GM08714 (cell line): ENCODE measurements around the gene MMP14.
"Not testable (repeated sequence)": the region's sequence is repeated elsewhere in the genome, so short reads cannot be mapped to it uniquely, and the experiment has no call there.

Experiments
- H3K4me3 ChIP-seq: fragments of 200-500 bp; sonication (Bioruptor generic); 2 replicates; pipeline ENCODE4 v1.5.1; 2014; ENCODE audit warnings: mild to moderate bottlenecking, low read length, inconsistent platforms
- ZNF274 ChIP-seq: IDR thresholded peaks from 2 replicates; pipeline ENCODE4 v1.6.1; 2012; ENCODE audit warnings: mild to moderate bottlenecking, low read depth, low read length

Gene MMP14

GRCh38 chr14:22843123-22843925 lies 6.9 kb downstream of the MMP14 start:
- no peak for TF ChIP-seq ZNF274

DNA sequence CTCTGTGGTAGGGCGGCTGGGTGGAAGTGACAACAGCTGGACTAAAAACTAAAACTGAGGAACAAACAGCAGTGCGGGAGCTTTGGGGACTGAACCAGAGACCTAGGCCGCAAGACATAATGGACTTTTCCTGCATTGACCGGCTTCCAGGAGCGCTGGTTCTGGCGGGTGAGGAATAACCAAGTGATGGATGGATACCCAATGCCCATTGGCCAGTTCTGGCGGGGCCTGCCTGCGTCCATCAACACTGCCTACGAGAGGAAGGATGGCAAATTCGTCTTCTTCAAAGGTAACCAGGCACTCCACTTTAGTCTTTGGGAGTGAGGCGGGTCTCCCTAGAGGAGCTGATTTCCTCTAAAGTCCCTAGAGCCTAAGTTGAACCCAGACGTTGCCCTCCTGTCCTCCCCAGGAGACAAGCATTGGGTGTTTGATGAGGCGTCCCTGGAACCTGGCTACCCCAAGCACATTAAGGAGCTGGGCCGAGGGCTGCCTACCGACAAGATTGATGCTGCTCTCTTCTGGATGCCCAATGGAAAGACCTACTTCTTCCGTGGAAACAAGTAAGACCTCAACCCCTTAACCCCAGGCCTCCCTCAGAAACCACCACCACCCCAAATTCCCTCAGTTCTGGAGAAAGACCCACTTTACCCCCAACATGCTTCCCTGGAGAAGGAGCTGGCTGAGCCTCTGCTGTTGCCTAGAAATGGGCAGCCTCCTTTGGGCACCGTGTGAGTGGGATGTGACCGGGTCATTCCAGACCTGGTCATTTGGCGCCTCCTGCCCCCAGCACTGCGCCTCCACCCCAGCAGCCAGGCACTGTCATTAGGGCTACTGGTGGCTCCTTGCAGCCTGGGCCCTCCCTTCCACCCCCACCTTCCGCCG lies 8.1 kb downstream of the MMP14 start:
- TF ChIP-seq ZNF274 = no peak
- no peak overlapping the region for H3K4me3 ChIP-seq

More at GRCh38 chr14:22843123-22843925, 6.9 kb downstream of the MMP14 start:
- no peak overlapping the region for H3K4me3 ChIP-seq

DNA sequence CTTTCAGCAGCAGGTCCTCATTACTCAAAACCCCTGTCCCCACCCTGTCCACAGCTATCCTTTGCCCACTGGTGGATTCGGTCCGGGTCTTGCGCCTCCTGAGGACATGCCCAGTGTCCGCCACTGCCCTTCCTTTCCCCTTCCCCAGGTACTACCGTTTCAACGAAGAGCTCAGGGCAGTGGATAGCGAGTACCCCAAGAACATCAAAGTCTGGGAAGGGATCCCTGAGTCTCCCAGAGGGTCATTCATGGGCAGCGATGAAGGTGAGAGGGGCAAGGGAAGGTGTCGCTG lies 8.7 kb downstream of the MMP14 start:
- H3K4me3 ChIP-seq = no peak overlapping the region
- no peak for TF ChIP-seq ZNF274

- H3K4me3 ChIP-seq = no peak overlapping the region
- no peak for TF ChIP-seq ZNF274
Observed at GRCh38 chr14:22845821-22846625, 9.6 kb downstream of the MMP14 start.

- TF ChIP-seq ZNF274 = no peak
- H3K4me3 ChIP-seq = no peak overlapping the region
Observed at GRCh38 chr14:22846811-22847307, 10.5 kb downstream of the MMP14 start.

- no peak for TF ChIP-seq ZNF274
- H3K4me3 ChIP-seq = no peak overlapping the region
Observed at GRCh38 chr14:22847661-22848341, 11.4 kb downstream of the MMP14 start.

DNA sequence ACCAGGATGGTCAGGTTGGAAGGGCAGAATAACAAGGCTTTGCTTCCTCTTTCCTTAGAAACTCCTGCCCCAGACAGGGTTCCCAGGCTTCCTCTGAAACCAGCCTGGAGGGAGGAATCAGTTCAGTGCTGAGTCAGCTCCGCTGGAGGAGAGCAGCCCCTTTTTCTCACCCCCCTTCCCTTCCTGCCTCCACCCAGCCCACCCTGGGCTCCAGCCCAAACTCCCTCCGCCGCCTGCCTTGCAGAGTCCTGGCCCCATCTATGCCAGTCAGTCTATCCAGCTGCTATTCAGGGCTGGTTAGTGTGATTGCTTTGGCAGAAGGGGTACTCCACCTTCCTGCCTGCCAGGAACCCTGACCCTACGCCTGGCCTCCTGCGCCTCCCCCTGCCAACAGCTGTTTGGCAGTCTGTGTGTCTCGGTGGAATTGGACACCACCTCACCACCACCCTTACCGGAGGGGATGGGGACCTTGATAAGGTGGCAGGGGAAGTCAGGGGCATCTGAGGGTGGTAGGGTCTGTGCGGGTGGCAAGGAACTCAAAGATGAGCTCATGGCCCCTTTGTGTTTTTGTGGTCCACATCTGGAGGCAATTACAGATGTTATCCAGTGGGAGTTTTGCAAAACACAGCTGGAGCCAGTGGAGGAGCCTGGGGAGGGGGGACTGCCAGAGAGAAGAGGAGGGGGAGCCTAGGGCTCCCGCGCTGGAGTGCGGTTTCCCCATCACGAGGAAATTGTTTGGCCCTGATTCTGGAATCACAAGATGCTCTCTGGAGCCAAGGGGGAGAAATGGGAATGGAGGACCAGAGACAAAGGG lies 12.2 kb downstream of the MMP14 start:
- no peak for TF ChIP-seq ZNF274
- no peak overlapping the region for H3K4me3 ChIP-seq

- H3K4me3 ChIP-seq = no peak overlapping the region
- TF ChIP-seq ZNF274 = no peak
Observed at GRCh38 chr14:22849212-22849819, 12.9 kb downstream of the MMP14 start.

DNA sequence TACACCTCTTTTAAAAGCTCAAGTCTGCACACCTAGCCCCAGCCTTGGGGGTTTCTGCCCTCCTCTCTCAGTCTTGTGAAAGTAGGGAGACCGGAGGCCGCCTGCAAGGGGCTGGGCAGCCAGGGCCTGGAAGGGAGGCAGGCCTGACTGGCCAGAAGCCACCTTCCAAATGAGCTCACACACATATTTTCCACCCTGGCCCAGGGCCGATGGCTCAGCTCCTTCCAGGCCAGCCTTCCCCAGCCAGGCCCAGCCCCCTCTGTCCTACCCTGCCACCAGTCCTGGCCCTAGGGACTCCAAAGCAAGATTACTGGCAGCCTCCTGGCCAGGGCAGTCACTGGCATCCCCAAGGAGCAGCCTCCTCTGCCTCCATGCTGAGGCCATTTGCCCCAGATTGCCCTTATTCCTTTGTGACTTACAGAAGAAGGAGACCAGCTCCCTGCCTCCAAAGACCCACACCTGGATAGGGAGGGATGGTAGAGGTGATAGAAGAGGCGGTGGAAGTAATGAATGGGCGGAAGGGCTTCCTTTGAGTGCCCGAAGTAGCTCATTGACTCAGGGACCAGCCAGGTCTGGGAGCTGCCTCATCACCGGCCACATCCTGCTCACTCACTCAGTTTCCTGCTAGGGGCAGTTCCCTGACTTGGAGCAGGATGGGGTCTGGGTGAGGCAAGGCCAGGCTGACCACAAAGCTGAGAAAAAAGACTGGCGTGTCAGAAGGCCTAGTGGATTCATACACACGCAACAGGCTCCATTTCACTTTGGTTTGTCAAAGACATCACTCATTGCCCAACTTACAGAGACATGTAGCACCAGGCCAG lies 14.8 kb downstream of the MMP14 start:
- H3K4me3 ChIP-seq = no peak overlapping the region
- no peak for TF ChIP-seq ZNF274

DNA sequence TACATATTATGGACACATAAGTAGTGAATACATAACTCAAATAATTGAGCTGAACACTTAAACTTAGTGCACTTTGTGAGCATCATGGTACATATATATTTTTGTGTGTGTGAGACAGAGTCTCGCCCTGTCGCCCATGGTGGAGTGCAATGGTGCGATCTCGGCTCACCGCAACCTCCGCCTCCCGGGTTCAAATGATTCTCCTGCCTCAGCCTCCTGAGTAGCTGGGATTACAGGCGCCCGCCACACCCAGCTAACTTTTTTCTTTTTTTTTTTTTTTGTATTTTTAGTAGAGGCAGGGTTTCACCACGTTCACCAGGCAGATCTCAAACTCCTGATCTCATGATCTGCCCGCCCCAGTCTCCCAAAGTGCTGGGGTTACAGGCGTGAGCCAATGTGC lies 15.8 kb downstream of the MMP14 start:
- H3K4me3 ChIP-seq = not testable (repeated sequence)

- no peak overlapping the region for H3K4me3 ChIP-seq
- no peak for TF ChIP-seq ZNF274
Observed at GRCh38 chr14:22852599-22852939, 16.2 kb downstream of the MMP14 start.
